ENCODE measurements around the gene CD3G. TPM values are rescaled to one million over a fixed set of nuclear protein-coding genes. Genes with fewer than 3 reads are reported as not detected.

Gene CD3G
- total and polyA plus RNA-seq, 11 donors = 0.10 to 4.3 (median 0.40) TPM; not detected in 4

DNA sequence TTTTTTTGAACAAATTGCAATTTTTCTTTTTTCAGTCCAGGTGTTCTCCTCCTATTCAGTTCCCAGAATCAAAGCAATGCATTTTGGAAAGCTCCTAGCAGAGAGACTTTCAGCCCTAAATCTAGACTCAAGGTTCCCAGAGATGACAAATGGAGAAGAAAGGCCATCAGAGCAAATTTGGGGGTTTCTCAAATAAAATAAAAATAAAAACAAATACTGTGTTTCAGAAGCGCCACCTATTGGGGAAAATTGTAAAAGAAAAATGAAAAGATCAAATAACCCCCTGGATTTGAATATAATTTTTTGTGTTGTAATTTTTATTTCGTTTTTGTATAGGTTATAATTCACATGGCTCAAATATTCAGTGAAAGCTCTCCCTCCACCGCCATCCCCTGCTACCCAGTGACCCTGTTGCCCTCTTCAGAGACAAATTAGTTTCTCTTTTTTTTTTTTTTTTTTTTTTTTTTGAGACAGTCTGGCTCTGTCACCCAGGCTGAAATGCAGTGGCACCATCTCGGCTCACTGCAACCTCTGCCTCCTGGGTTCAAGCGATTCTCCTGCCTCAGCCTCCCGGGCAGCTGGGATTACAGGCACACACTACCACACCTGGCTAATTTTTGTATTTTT, 9.1 kb downstream of the CD3G start:
- peaks cover 0 to 9% (median 0%) of the 10 kb centered on the region in 9 donors for H3K36me3 ChIP-seq
- no peak overlapping the region for H3K27ac ChIP-seq
- ATAC-seq (no peak), DNase-seq (no peak)
- no peak overlapping the region for H3K4me3 ChIP-seq
- H3K27me3 ChIP-seq = peaks cover 0 to 14% (median 0%) of the 10 kb centered on the region in 9 donors
- WGBS, 4 donors = 13 to 18% (median 14%) methylated on average over 6 of the region's 6 CpGs
- no peaks in the 10 kb centered on the region for H3K4me1 ChIP-seq
- no peak for TF ChIP-seq POLR2A (IDR thresholded peaks at IDR 0.05)
- TF ChIP-seq, protein P1, sequence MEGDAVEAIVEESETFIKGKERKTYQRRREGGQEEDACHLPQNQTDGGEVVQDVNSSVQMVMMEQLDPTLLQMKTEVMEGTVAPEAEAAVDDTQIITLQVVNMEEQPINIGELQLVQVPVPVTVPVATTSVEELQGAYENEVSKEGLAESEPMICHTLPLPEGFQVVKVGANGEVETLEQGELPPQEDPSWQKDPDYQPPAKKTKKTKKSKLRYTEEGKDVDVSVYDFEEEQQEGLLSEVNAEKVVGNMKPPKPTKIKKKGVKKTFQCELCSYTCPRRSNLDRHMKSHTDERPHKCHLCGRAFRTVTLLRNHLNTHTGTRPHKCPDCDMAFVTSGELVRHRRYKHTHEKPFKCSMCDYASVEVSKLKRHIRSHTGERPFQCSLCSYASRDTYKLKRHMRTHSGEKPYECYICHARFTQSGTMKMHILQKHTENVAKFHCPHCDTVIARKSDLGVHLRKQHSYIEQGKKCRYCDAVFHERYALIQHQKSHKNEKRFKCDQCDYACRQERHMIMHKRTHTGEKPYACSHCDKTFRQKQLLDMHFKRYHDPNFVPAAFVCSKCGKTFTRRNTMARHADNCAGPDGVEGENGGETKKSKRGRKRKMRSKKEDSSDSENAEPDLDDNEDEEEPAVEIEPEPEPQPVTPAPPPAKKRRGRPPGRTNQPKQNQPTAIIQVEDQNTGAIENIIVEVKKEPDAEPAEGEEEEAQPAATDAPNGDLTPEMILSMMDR (IDR thresholded peaks at IDR 0.05) = peak; percentile 24 to 72 (median 58)
- no peaks in the 10 kb centered on the region for H3K9me3 ChIP-seq
- intact Hi-C loops (cut with DNase I) = loop anchor here (2.0 to 10.0 kb wide), 7 partner anchors 56 to 208 kb away; no protein-coding TSS in a partner anchor

DNA sequence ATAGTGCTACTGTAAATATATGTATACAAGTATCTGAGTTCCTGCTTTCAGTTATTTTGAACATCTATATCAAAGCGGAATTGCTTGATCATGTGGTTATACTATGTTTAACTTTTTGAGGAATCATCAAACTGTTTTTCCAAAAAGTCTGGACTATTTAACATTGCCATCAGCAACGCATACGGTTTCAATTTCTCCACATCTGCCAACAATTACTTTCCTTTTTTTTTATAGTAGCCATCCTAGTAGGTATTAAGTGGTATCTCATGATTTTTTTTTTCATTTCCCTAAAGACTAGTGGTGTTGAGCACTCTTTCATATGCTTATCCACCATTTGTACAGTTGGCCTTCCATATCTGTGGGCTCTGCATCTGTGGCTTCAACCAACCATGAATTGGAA, 13.9 kb downstream of the CD3G start:
- H3K27ac ChIP-seq = no peak overlapping the region
- ATAC-seq (no peak), DNase-seq (no peak)
- H3K27me3 ChIP-seq = no peaks in the 10 kb centered on the region
- TF ChIP-seq POLR2A (IDR thresholded peaks at IDR 0.05) = no peak
- TF ChIP-seq, protein P1 (IDR thresholded peaks at IDR 0.05) = no peak
- WGBS, 4 donors = 49 to 71% (median 66%) methylated on average over 3 of the region's 3 CpGs
- H3K4me1 ChIP-seq = peaks cover 0 to 30% (median 19%) of the 10 kb centered on the region in 12 donors
- no peak overlapping the region for H3K4me3 ChIP-seq
- H3K9me3 ChIP-seq = no peaks in the 10 kb centered on the region
- intact Hi-C loops (cut with DNase I) = loop anchor here in 6 of 10 donors (5.0 to 10.0 kb wide), 3 partner anchors 161 to 213 kb away; no protein-coding TSS in a partner anchor
- peaks cover 0 to 7% (median 0%) of the 10 kb centered on the region in 9 donors for H3K36me3 ChIP-seq

DNA sequence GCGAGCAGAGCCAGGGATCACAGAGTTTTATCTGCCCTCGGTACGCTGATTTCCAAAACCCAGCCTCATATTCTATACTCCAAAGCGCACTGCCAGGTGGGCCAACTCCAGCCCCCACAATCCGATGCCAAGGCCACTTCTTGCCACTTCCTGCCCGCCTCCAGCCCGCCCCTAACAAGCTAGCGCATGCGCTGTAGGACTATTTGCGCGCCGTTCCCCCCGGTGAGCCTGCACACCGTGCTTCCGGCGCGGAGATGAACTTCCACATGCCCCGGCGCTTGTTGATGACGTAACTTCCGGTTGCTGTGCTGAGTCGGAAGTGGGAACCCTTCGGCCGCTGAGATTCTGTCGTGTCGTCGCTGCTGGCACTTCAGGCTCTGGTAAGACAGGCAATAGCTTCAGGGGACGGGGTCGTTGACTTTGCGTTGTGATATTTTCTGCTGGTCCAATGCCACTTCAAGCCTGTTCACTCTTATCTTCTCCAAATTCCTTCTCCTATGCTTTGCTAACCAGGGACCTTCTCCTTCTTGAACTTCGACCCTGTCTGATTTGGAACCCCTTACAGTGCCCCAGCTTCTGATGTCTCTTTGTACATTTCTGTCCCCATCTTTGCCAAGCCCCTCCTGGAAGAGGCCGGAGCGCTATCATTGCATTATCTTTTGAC, 15.3 kb downstream of the CD3G start, which contains the start of gene UBE4A:
Gene UBE4A, plus strand, starts transcription at position 306 of the 664 bp plus-strand sequence. CDS start 5,481 bp downstream, outside the sequence.
- ATAC-seq (peak; percentile 90 to 98 (median 96)), DNase-seq (peak; percentile 95 to 98 (median 97))
- Histone ChIP-seq H3K4me3 (peak within 1 kb of the TSS; percentile 65 to 86 (median 79)), H3K4me1 (peaks cover 0 to 30% (median 20%) of the 10 kb centered on the region in 12 donors), H3K27me3 (no peaks in the 10 kb centered on the region), H3K9me3 (no peaks in the 10 kb centered on the region), H3K27ac (peak within 1 kb of the TSS in 11 of 12 donors; percentile 3 to 80 (median 66)), H3K36me3 (peaks cover 0 to 13% (median 0%) of the 10 kb centered on the region in 9 donors)
- WGBS, 4 donors = 3 to 5% (median 4%) methylated on average over 28 to 33 of the region's 33 CpGs
- TF ChIP-seq, protein P1 (IDR thresholded peaks at IDR 0.05) = peak in 1 of 12 donors; percentile 9
- peak in 1 of 2 donors; percentile 53 for TF ChIP-seq POLR2A (IDR thresholded peaks at IDR 0.05)
- intact Hi-C loops (cut with DNase I) = loop anchor here in 6 of 10 donors (5.0 to 10.0 kb wide), 3 partner anchors 162 to 215 kb away; no protein-coding TSS in a partner anchor

Data from heart left ventricle (tissue), 16 donors.